HFFc6 (cell line): ENCODE measurements around the gene SORBS2. TPM values are rescaled to one million over a fixed set of nuclear protein-coding genes. Genes with fewer than 3 reads are reported as not detected.

Experiments used
- DNase-seq: peaks from one replicate; pipeline ENCODE4 v3.0.0-alpha.2; 2018
- H3K27ac Mint-ChIP-seq: 2 replicates; pipeline ENCODE4 v1.8.0; 2020; ENCODE audit warnings: mild to moderate bottlenecking, mixed read lengths
- H3K27me3 Mint-ChIP-seq: 2 replicates; pipeline ENCODE4 v1.8.0; 2021; ENCODE audit warnings: mild to moderate bottlenecking, moderate library complexity, mixed read lengths; ENCODE audit not compliant: insufficient read depth
- H3K36me3 Mint-ChIP-seq: 2 replicates; pipeline ENCODE4 v1.8.0; 2021; ENCODE audit warnings: low read depth, mixed read lengths
- H3K4me1 Mint-ChIP-seq: 2 replicates; pipeline ENCODE4 v1.8.0; 2020; ENCODE audit warnings: low read depth, mixed read lengths
- H3K4me3 Mint-ChIP-seq: 2 replicates; pipeline ENCODE4 v1.8.0; 2020; ENCODE audit warnings: mild to moderate bottlenecking, moderate library complexity, mixed read lengths
- H3K9me3 Mint-ChIP-seq: 2 replicates; pipeline ENCODE4 v1.8.0; 2020; ENCODE audit warnings: mild to moderate bottlenecking, mixed read lengths
- CTCF ChIP-seq: fragments of 200-600 bp; sonication (generic); IDR thresholded peaks from 2 replicates; pipeline ENCODE4 v1.5.0; 2021; ENCODE audit warnings: antibody characterized with exemption, mild to moderate bottlenecking
- total RNA-seq, 6 experiments: library from RNA; stranded (reverse); fragmentation: NEBNext Ultra II Directional; extraction: Animal tissue kit (Norgen Biotek cat#: 25700); gene quantifications; 2 replicates in 1 of 6; 3 replicates in 5 of 6; pipeline ENCODE4 v1.2.3, GENCODE V29; 2021

SORBS2 gene
- total RNA-seq, 6 experiments from 2014 or later, result 0.48 to 3.6 (median 0.72) TPM

GRCh38 chr4:185800266-185800945 is 11.6 kb downstream of the SORBS2 start:
- H3K36me3 Mint-ChIP-seq, result no peaks in the 10 kb centered on the region
- TF ChIP-seq CTCF, result no peak
- no peak overlapping the region for H3K27ac Mint-ChIP-seq
- H3K27me3 Mint-ChIP-seq, result peaks cover 5% of the 10 kb centered on the region
- H3K4me3 Mint-ChIP-seq, result no peak overlapping the region
- H3K4me1 Mint-ChIP-seq, result peaks cover 15% of the 10 kb centered on the region
- no peak for DNase-seq
- H3K9me3 Mint-ChIP-seq, result no peaks in the 10 kb centered on the region

GRCh38 chr4:185799442-185799841 is 12.6 kb downstream of the SORBS2 start:
- H3K27ac Mint-ChIP-seq, result no peak overlapping the region
- no peaks in the 10 kb centered on the region for H3K9me3 Mint-ChIP-seq
- no peaks in the 10 kb centered on the region for H3K36me3 Mint-ChIP-seq
- no peak for TF ChIP-seq CTCF
- no peak overlapping the region for H3K4me3 Mint-ChIP-seq
- H3K4me1 Mint-ChIP-seq, result peaks cover 25% of the 10 kb centered on the region
- no peak for DNase-seq
- H3K27me3 Mint-ChIP-seq, result peaks cover 5% of the 10 kb centered on the region

- H3K27me3 Mint-ChIP-seq, result peaks cover 5% of the 10 kb centered on the region
These were observed 14.2 kb downstream of the SORBS2 start for GRCh38 chr4:185797596-185798338.

GRCh38 chr4:185797018-185797417 is 15.0 kb downstream of the SORBS2 start:
- Mint-ChIP-seq H3K27ac (no peak overlapping the region), H3K27me3 (peaks cover 2% of the 10 kb centered on the region), H3K36me3 (no peaks in the 10 kb centered on the region), H3K4me1 (peaks cover 49% of the 10 kb centered on the region), H3K9me3 (no peaks in the 10 kb centered on the region), H3K4me3 (no peak overlapping the region)
- no peak for TF ChIP-seq CTCF
- no peak for DNase-seq

More at GRCh38 chr4:185797596-185798338, 14.2 kb downstream of the SORBS2 start:
- H3K36me3 Mint-ChIP-seq, result no peaks in the 10 kb centered on the region
- no peak overlapping the region for H3K4me3 Mint-ChIP-seq
- H3K27ac Mint-ChIP-seq, result no peak overlapping the region
- TF ChIP-seq CTCF, result no peak
- peaks cover 42% of the 10 kb centered on the region for H3K4me1 Mint-ChIP-seq
- H3K9me3 Mint-ChIP-seq, result no peaks in the 10 kb centered on the region
- DNase-seq, result no peak

GRCh38 chr4:185796176-185796575 is 15.8 kb downstream of the SORBS2 start:
- H3K4me3 Mint-ChIP-seq, result no peak overlapping the region
- no peak overlapping the region for H3K27ac Mint-ChIP-seq
- H3K4me1 Mint-ChIP-seq, result peaks cover 50% of the 10 kb centered on the region
- H3K9me3 Mint-ChIP-seq, result no peaks in the 10 kb centered on the region
- peaks cover 2% of the 10 kb centered on the region for H3K27me3 Mint-ChIP-seq
- no peak for DNase-seq
- no peaks in the 10 kb centered on the region for H3K36me3 Mint-ChIP-seq
- TF ChIP-seq CTCF, result no peak
